ENCODE results near the gene SLC9A4. TPM values are rescaled to one million over a fixed set of nuclear protein-coding genes. Genes with fewer than 3 reads are reported as not detected.

Gene SLC9A4
- total and polyA plus RNA-seq, 4 donors: 0.15 TPM; not detected in 3

- no peaks in the 10 kb centered on the region for H3K36me3 ChIP-seq (ENCODE audit: control insufficient read depth in 1 of 2, insufficient read depth in 2 of 2, low read length in 1 of 2)
- ATAC-seq (ENCODE audit: low FRiP score): no peak
Measured at GRCh38 chr2:102434655-102435381, 38.2 kb upstream of the SLC9A4 start.

GRCh38 chr2:102435741-102436140 is 37.3 kb upstream of the SLC9A4 start:
- intact Hi-C loops (cut with DNase I): no loop called here
- no peak for ATAC-seq (ENCODE audit: low FRiP score)
- 94% methylated on average over 2 of the region's 2 CpGs for WGBS, 2 donors

More at GRCh38 chr2:102434655-102435381, 38.2 kb upstream of the SLC9A4 start:
- no peaks in the 10 kb centered on the region for H3K9me3 ChIP-seq (ENCODE audit: control insufficient read depth, low read length)
- no peak overlapping the region for H3K4me3 ChIP-seq (ENCODE audit: low read length in 2 of 2)
- DNase-seq: no peak
- intact Hi-C loops (cut with DNase I): no loop called here
- no peaks in the 10 kb centered on the region for H3K4me1 ChIP-seq (ENCODE audit: control insufficient read depth in 1 of 2, insufficient read depth in 2 of 2, low read length in 2 of 2)
- H3K27ac ChIP-seq (ENCODE audit: low read depth in 1 of 2, low read length in 2 of 2): no peak overlapping the region
- H3K27me3 ChIP-seq (ENCODE audit: control insufficient read depth in 1 of 2, insufficient read depth in 2 of 2, low read length in 1 of 2): no peaks in the 10 kb centered on the region
- WGBS, 2 donors: 96 to 99% methylated on average over 2 of the region's 2 CpGs

DNA sequence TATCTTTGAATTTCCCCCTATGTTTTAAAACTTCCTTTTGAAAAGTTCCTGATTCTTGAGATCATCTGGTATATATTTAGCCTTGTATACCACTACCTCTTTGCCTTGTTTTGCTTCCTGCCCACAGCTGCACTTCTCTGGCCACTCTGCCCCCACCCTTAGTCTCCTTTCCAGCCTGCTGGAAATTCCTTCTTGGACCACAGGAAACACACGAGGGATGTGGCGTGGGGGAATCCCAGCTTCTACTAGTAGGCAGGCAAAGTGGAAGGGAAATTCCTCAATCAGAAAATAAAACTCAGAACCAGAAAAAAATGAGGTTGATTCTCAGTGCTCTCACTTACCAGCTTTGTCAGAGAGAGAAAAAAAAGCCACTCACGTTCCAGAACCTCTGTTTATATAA is 36.7 kb upstream of the SLC9A4 start:
- Histone ChIP-seq H3K27me3 (ENCODE audit: control insufficient read depth in 1 of 2, insufficient read depth in 2 of 2, low read length in 1 of 2) (no peaks in the 10 kb centered on the region), H3K4me3 (ENCODE audit: low read length in 2 of 2) (no peak overlapping the region), H3K27ac (ENCODE audit: low read depth in 1 of 2, low read length in 2 of 2) (no peak overlapping the region), H3K9me3 (ENCODE audit: control insufficient read depth, low read length) (no peaks in the 10 kb centered on the region), H3K4me1 (ENCODE audit: control insufficient read depth in 1 of 2, insufficient read depth in 2 of 2, low read length in 2 of 2) (no peaks in the 10 kb centered on the region), H3K36me3 (ENCODE audit: control insufficient read depth in 1 of 2, insufficient read depth in 2 of 2, low read length in 1 of 2) (no peaks in the 10 kb centered on the region)
- peak in 1 of 2 donors; percentile 47 for DNase-seq
- intact Hi-C loops (cut with DNase I): no loop called here
- ATAC-seq (ENCODE audit: low FRiP score): no peak
- 19 to 23% methylated on average over 3 of the region's 3 CpGs for WGBS, 2 donors

More at GRCh38 chr2:102435741-102436140, 37.3 kb upstream of the SLC9A4 start:
- Histone ChIP-seq H3K4me1 (ENCODE audit: control insufficient read depth in 1 of 2, insufficient read depth in 2 of 2, low read length in 2 of 2) (no peaks in the 10 kb centered on the region), H3K27ac (ENCODE audit: low read depth in 1 of 2, low read length in 2 of 2) (no peak overlapping the region), H3K27me3 (ENCODE audit: control insufficient read depth in 1 of 2, insufficient read depth in 2 of 2, low read length in 1 of 2) (no peaks in the 10 kb centered on the region), H3K36me3 (ENCODE audit: control insufficient read depth in 1 of 2, insufficient read depth in 2 of 2, low read length in 1 of 2) (no peaks in the 10 kb centered on the region), H3K4me3 (ENCODE audit: low read length in 2 of 2) (no peak overlapping the region), H3K9me3 (ENCODE audit: control insufficient read depth, low read length) (no peaks in the 10 kb centered on the region)
- no peak for DNase-seq

- DNase-seq (no peak), ATAC-seq (ENCODE audit: low FRiP score) (no peak)
- intact Hi-C loops (cut with DNase I): no loop called here
- Histone ChIP-seq H3K4me1 (ENCODE audit: control insufficient read depth in 1 of 2, insufficient read depth in 2 of 2, low read length in 2 of 2) (no peaks in the 10 kb centered on the region), H3K36me3 (ENCODE audit: control insufficient read depth in 1 of 2, insufficient read depth in 2 of 2, low read length in 1 of 2) (no peaks in the 10 kb centered on the region), H3K27ac (ENCODE audit: low read depth in 1 of 2, low read length in 2 of 2) (no peak overlapping the region), H3K27me3 (ENCODE audit: control insufficient read depth in 1 of 2, insufficient read depth in 2 of 2, low read length in 1 of 2) (no peaks in the 10 kb centered on the region), H3K9me3 (ENCODE audit: control insufficient read depth, low read length) (no peaks in the 10 kb centered on the region), H3K4me3 (ENCODE audit: low read length in 2 of 2) (no peak overlapping the region)
- WGBS, 2 donors: 77 to 89% methylated on average over 4 of the region's 4 CpGs
Measured at GRCh38 chr2:102437122-102437521, 35.9 kb upstream of the SLC9A4 start.

DNA sequence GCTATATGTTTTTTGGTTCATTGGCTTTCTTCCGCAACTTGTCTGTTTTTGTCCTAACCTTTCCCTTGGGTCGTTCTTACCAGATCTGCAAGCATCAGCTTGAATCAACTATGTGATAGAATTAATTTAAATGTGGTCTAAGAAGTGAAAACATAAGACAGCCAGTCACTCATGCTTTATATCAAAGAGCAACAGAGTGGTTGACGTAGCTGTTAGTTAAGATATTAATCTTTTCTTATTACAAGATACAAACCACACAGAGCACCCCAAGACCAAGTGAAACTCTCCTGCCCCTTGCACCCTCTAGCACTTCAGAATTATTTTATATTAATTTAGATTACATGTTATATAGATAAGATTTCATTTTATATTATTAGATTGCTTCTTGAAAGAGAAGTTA is 34.9 kb upstream of the SLC9A4 start:
- Histone ChIP-seq H3K27me3 (ENCODE audit: control insufficient read depth in 1 of 2, insufficient read depth in 2 of 2, low read length in 1 of 2) (no peaks in the 10 kb centered on the region), H3K27ac (ENCODE audit: low read depth in 1 of 2, low read length in 2 of 2) (no peak overlapping the region), H3K4me1 (ENCODE audit: control insufficient read depth in 1 of 2, insufficient read depth in 2 of 2, low read length in 2 of 2) (no peaks in the 10 kb centered on the region), H3K36me3 (ENCODE audit: control insufficient read depth in 1 of 2, insufficient read depth in 2 of 2, low read length in 1 of 2) (no peaks in the 10 kb centered on the region), H3K4me3 (ENCODE audit: low read length in 2 of 2) (no peak overlapping the region), H3K9me3 (ENCODE audit: control insufficient read depth, low read length) (no peaks in the 10 kb centered on the region)
- ATAC-seq (ENCODE audit: low FRiP score) (no peak), DNase-seq (no peak)
- WGBS, 2 donors: 88 to 91% methylated on average over 3 of the region's 3 CpGs
- intact Hi-C loops (cut with DNase I): no loop called here

DNA sequence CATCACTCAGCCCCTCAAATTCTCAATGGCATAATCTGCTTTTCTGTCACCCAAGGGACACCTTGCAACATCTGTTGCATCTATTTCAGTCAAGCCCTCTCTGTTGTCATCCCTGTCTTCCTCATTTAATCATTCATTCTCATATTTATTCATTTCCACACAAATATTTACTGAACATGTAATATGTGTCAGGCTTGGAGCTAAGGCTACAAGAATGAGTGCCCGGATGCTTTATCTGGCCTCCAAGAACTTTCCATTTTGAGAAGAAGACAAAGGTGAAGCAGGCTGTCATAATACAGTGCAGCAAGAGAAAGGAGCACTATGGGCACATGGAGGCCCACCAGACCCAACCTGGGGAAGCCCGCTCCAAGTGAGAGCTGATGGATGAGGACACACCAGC is 34.4 kb upstream of the SLC9A4 start:
- Histone ChIP-seq H3K27ac (ENCODE audit: low read depth in 1 of 2, low read length in 2 of 2) (no peak overlapping the region), H3K9me3 (ENCODE audit: control insufficient read depth, low read length) (no peaks in the 10 kb centered on the region), H3K36me3 (ENCODE audit: control insufficient read depth in 1 of 2, insufficient read depth in 2 of 2, low read length in 1 of 2) (no peaks in the 10 kb centered on the region), H3K4me3 (ENCODE audit: low read length in 2 of 2) (no peak overlapping the region), H3K27me3 (ENCODE audit: control insufficient read depth in 1 of 2, insufficient read depth in 2 of 2, low read length in 1 of 2) (no peaks in the 10 kb centered on the region), H3K4me1 (ENCODE audit: control insufficient read depth in 1 of 2, insufficient read depth in 2 of 2, low read length in 2 of 2) (no peaks in the 10 kb centered on the region)
- intact Hi-C loops (cut with DNase I): no loop called here
- ATAC-seq (ENCODE audit: low FRiP score) (no peak), DNase-seq (no peak)
- WGBS, 2 donors: 95 to 96% methylated on average over 2 of the region's 2 CpGs

DNA sequence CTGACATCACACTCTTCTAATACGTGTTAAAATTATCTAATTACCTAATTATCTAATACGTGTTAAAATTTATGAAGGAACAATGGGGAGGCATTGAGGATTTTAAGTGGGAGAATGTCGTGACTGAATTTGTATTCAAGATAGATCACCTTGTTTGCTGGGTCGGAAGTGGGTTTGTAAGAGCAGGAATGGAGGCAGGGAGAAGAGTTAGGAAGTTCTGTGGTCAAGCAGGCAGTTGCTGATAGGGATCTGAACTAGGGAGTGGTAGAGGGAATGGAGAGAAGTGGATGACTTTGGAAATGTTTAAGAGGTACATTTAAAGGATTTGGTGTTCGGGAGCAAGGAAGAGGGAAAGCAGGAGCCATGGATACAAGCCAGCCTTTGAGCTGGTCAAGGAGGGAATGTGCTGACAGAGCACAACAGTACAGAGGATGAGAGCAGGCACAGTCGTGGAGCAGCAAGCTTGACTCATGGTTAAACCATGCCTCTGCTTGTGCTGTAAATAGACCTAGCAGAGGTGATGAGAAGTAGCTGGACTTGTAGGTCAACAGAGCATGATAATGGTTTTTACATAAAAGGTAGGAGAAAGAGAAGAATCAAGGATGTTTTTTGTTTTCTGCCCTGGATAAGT is 33.8 kb upstream of the SLC9A4 start:
- no peaks in the 10 kb centered on the region for H3K4me1 ChIP-seq (ENCODE audit: control insufficient read depth in 1 of 2, insufficient read depth in 2 of 2, low read length in 2 of 2)
- H3K9me3 ChIP-seq (ENCODE audit: control insufficient read depth, low read length): no peaks in the 10 kb centered on the region
- no peaks in the 10 kb centered on the region for H3K27me3 ChIP-seq (ENCODE audit: control insufficient read depth in 1 of 2, insufficient read depth in 2 of 2, low read length in 1 of 2)
- intact Hi-C loops (cut with DNase I): no loop called here
- DNase-seq (no peak), ATAC-seq (ENCODE audit: low FRiP score) (no peak)
- 53 to 57% methylated on average over 6 of the region's 6 CpGs for WGBS, 2 donors
- no peak overlapping the region for H3K4me3 ChIP-seq (ENCODE audit: low read length in 2 of 2)
- H3K27ac ChIP-seq (ENCODE audit: low read depth in 1 of 2, low read length in 2 of 2): no peak overlapping the region
- H3K36me3 ChIP-seq (ENCODE audit: control insufficient read depth in 1 of 2, insufficient read depth in 2 of 2, low read length in 1 of 2): no peaks in the 10 kb centered on the region

GRCh38 chr2:102442967-102443828 is 29.8 kb upstream of the SLC9A4 start:
- no peak overlapping the region for H3K4me3 ChIP-seq (ENCODE audit: low read length in 2 of 2)
- no peaks in the 10 kb centered on the region for H3K36me3 ChIP-seq (ENCODE audit: control insufficient read depth in 1 of 2, insufficient read depth in 2 of 2, low read length in 1 of 2)
- H3K9me3 ChIP-seq (ENCODE audit: control insufficient read depth, low read length): no peaks in the 10 kb centered on the region
- DNase-seq: no peak
- no peaks in the 10 kb centered on the region for H3K4me1 ChIP-seq (ENCODE audit: control insufficient read depth in 1 of 2, insufficient read depth in 2 of 2, low read length in 2 of 2)
- 28 to 31% methylated on average over 13 of the region's 13 CpGs for WGBS, 2 donors
- ATAC-seq (ENCODE audit: low FRiP score): no peak
- intact Hi-C loops (cut with DNase I): loop anchor here in 1 of 2 donors (10.0 kb wide), 2 partner anchors 188 to 448 kb away; partner anchors contain the start of gene IL1R2
- H3K27me3 ChIP-seq (ENCODE audit: control insufficient read depth in 1 of 2, insufficient read depth in 2 of 2, low read length in 1 of 2): no peaks in the 10 kb centered on the region
- no peak overlapping the region for H3K27ac ChIP-seq (ENCODE audit: low read depth in 1 of 2, low read length in 2 of 2)

All from aorta (tissue), 5 donors.